TTC549 (cell line): Measurements from ENCODE around the gene TTYH3.

Source experiments
- FAIRE-seq: peaks from 2 replicates; lab custom pipeline; 2012; peaks lifted over from hg19 to GRCh38; lab: Jason Lieb, UNC

The TTYH3 gene

DNA sequence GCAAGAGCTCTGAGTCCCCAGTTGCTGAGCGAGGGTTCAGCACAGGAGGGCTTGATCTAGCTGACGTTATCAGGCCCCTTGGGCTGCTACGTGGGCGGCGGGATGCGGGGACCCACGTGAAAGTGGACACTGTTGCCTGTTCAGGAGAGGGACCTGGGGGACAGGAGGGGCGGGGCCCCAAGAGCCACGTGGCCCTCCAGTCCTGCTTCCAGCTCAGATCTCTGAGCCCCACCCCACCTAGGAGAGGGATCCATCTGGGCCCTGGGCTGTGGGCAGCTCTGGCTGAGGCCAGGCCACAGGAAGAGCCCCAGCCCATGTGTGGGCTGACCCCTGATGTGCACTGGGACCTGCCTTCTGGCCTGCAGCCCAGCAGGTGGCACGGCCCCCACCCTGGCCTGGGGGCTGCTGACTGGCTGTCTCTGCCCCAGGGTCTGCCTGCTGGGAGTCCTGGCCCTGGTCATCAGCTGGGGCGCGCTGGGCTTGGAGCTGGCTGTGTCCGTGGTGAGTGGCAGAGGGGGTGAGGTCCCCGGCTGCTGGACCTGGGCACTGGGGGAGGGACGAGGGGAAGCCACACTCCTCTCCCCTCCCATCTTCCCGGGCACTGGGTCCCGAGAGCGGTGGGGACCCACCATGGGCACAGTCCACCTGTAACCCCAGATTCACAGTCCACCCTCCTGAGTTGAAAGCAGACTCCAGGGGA is 17.5 kb downstream of the TTYH3 start:
- no peak for FAIRE-seq

DNA sequence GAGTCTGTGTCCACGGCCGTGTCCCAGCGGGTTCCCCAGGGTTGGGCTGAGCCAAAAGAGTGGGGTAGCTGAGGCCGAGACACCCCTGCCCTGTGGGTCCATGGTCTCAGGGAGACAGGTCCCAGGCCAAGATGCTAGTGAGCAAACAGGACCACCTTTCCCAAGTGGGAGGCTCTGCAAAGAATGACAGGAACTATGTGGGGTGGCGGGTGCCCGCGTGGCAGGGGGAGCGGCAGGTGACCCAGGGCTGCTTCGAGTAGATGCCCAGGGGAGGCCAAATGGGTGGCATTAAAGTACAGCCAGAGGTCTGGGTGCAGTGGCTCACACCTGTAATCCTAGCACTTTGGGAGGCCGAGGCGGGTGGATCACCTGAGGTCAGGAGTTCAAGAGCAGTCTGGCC is 18.2 kb downstream of the TTYH3 start:
- FAIRE-seq: no peak

DNA sequence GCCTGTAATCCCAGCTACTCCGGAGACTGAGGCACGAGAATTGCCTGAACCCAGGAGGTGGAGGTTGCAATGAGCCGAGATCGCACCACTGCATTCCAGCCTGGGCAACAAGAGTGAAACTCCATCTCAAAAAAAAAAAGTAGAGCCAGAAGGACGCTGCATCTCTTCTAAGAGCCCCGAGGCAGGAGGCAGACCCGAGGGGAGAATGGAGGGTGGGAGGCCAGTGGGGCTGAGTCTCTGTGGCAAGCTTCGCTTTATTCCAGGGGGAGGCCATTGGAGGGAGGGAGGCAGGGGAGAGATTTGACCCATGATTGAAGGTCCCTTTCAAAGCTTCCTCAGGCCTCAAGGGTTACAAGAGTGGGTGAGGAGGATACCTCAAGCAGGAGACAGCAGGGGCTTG is 18.7 kb downstream of the TTYH3 start:
- FAIRE-seq: no peak

GRCh38 chr7:2651336-2651735 is 19.6 kb downstream of the TTYH3 start:
- no peak for FAIRE-seq

GRCh38 chr7:2651847-2652735 is 20.3 kb downstream of the TTYH3 start:
- FAIRE-seq: no peak

DNA sequence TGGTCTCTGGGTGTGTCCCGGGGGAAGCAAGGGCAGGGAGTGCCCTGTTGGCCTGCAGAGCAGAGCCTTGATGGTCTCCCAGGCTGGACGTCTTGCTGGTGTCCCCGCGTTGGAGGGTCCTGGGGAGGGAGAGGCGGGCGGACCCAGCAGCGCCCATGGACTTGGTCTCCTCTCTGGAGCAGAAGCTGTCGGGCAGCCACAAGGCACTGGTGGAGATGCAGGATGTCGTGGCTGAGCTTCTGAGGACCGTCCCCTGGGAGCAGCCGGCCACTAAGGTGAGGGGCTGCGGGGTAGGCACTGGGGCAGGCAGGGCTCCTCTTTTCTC is 20.9 kb downstream of the TTYH3 start:
- no peak for FAIRE-seq

DNA sequence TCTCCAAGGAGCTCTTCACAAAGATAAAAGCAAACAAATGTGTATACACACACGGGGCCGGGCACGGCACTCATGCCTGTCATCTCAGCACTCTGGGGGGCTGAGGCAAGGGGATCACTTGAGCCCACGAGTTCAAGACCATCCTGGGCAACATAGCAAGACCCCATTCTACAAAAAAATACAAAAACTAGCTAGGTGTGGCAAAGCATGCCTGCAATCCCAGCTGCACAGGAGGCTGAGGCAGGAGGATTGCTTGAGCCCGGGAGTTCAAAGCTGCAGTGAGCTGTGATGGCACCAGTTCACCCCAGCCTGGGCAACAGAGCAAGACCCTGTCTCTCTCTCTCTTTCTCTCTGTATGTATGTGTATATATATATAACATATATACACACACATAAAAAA is 22.3 kb downstream of the TTYH3 start:
- FAIRE-seq: no peak

GRCh38 chr7:2655870-2656614 is 24.3 kb downstream of the TTYH3 start:
- no peak for FAIRE-seq

DNA sequence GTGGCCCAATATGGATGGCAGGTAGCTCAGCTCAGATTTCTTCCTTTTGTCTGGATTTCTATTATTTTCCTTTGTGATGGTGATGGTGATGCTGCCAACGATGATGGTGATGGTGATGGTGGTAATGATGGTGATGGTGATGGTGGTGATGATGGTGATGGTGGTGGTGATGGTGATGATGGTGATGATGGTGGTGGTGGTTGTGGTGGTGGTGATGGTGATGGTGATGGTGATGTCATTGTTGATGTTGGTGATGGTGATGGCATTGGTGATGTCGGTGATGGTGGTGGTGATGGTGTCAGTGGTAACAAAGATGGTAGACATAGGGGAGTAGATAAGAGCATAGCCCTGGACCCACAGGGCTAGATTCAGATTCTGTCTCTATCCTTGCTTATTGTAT is 25.4 kb downstream of the TTYH3 start:
- no peak for FAIRE-seq

DNA sequence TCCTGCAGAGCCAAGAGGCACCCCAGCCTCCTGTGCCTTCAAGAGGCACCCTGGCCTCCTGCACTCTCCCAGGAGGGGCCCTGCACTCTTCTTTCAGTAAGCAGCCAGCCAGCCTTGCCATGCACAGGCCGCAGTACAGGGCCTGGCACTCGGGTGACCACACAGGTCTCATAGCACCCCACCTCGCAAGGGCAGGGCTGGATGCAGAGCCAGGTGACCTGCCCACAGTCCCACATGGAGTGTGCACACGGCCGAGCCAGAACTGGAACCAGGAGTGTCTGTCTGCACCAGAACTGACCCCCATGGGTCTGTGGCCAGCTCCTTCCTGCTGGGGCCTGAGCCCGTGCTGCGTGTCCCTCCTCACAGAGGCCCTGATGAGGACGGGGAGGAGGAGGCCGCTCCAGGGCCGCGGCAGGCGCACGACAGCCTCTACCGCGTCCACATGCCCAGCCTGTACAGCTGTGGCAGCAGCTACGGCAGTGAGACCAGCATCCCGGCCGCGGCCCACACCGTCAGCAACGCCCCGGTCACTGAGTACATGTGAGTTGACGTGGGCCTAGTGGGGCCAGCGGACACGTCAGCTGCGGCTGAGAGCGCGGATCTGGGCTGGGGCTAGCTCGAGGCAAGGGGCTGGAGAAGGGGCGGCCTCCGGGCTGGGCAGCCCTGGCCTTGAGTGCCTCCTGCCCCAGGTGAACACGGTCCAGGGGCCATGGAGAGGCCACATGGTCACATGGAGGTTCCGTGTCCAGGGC is 26.3 kb downstream of the TTYH3 start:
- no peak for FAIRE-seq

DNA sequence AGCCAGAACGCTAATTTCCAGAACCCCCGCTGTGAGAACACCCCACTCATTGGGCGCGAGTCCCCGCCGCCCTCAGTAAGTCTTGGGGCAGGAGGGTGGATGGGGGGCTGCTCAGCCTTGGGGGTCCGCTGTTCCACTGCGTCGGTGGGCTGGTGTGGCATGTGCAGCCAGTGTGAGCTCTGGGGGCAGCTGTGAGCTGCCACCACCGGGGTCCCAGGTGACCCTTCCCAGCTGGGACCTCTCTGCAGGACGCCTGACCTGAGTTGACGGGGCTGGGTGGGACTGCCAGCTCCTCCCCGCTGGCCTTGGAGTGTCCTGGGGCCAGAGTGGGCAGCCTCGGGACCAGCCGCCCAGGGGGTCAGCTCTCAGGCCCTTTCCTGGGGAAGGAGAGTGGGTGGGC is 27.2 kb downstream of the TTYH3 start:
- no peak for FAIRE-seq

GRCh38 chr7:2659556-2660358 is 28.0 kb downstream of the TTYH3 start:
- no peak for FAIRE-seq

DNA sequence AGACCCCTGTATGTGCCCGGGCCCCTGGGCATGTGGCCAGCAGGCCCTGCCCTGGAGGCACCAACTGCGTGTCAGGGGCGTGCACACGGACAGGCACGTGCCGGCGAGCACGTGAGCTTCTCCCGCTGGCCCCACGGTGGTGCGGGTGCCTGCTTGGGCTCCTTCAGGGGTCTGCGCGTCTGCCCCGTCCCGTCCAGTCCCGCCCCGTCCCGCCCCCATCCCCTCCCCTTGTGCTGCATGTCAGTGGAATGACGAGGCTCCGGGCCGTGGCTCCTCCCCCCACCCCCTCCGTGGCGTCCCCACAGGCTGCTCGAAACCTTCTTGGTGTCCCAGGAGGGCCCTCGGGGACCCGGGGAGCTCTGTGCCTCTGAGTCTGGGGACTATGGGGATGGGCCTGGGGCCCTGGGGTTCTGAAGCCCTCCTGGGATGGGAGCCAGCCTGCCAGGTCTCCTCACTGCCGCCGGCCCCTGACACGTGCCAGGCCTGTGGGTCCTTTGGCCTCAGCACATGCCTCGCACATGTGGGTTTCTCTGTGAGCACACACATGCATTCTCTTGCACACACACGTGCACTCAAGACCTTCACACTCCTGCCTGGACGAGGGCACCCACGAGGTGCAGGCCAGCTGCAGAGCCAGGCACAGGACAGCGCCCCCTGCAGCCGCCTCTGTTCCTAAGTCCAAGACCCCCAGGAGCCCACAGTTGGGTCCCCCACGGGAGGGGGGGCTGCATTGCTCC is 28.7 kb downstream of the TTYH3 start:
- FAIRE-seq: no peak

GRCh38 chr7:2661096-2661449 is 29.3 kb downstream of the TTYH3 start:
- no peak for FAIRE-seq

- FAIRE-seq: no peak
Observed at GRCh38 chr7:2661602-2662272, 30.0 kb downstream of the TTYH3 start.

DNA sequence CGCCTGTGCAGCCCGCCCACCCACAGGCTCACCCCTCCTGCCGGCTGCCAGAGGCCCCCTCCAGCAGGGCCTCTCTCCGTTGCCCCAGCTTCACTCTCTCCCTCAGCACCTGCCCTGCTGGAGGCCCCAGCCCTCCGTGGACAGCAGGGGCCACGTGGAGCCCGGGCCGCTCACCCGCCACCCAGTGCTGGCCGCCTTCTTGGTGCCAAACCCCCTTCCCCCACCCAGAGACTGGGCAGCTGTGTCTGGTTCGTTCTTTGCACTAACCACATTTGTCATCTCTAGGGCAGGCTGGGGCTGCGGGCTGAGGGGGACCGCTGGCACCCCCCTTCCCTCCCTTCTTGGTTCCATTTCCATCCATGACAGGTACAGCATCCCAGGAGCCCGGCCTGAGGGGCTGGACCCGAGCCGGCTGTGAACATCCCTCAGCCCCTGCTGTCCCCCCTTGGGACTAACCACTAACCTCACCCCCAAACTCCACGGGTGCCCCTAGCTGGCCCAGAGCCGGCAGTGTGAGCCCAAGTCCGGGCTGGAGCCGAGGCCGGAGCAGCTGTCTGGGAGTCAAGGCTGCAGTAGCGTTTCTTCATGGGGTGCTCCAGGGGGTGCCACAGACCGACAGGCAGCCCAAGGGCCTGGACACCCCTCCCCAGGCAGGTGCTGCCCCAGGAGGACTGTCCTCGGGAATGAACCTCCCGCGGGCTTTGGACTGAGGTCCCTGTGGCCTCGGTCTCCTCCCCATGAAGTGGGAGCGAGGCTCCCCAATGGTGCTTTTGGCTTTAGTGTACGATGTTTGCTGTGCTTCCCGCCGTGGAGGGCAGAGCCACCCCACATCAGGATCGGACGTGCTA is 30.7 kb downstream of the TTYH3 start:
- no peak for FAIRE-seq

DNA sequence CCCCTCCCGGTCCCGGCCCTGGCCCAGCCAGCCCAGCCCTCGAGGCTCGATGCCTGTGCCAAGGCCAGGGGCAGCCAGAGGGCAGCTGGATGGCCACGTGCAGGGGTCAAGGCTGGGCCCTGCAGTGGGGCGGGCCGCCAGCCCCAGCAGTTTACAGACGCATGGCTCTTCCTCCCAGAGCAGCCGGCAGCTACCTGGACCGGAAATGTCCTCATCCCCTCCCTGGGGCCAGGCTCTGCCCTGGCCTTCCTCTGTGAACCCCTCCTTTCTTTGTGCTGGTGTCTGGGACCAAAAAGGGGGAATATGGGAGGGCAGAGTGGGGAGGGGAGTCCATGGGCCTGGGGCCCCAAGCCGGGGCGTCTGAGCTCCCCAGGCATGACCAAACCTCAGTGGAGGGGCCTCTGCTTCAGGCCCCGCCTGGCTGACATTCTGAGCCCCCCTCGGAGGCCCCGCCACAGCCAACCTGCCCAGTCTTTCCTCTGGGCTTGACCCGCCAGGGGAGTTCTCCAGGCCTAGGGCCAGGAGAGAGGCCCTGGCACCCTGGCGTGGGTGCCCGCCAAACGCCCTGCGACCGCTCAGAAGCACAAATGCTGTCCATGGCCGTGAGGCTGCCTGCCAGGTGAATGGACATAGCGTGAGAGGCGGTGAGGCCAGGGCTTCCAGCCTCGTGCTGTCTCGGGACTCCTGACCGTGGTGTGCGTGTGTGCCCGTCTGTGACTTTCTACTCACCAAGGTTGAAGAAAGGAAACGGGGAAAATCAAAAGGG is 31.5 kb downstream of the TTYH3 start:
- FAIRE-seq: no peak

DNA sequence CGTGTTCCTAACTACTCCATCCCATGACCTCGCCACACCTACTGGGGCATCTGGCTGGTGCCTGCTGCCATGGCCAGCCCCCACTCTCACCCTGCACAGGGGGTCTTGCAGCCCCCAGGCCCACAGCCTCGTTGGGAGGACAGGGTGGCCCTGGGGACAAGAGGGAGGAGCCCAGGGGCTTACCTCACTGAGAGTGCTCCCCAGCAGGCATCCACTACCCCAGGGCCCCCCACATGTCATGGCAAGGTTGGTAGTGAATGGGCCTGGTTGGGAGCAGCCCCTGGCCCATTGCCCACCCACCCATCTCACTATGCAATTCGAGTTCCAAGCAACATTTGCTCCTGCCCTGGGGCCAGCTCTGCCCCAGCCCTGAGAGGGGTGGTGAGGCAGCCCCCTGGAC is 32.2 kb downstream of the TTYH3 start:
- FAIRE-seq: no peak

- FAIRE-seq: no peak
Observed at GRCh38 chr7:2665359-2665791, 33.6 kb downstream of the TTYH3 start.
